HCT116 (cell line): ENCODE results near the gene TOMM40. TPM values are rescaled to one million over a fixed set of nuclear protein-coding genes. Genes with fewer than 3 reads are reported as not detected.

Experiments used
- ATAC-seq: fragments of 200-7000 bp; cut with Tn5 transposase; 2 replicates; pipeline ENCODE4 v1.9.1; 2020; ENCODE audit warnings: mild to moderate bottlenecking, moderate library complexity
- BruUV-seq: library from RNA; stranded (reverse); fragments of 400-500 nt; replicated peaks from 2 replicates; lab custom pipeline; 2021; lab: Mats Ljungman, UMichigan
- CTCF ChIA-PET: fragments of 300-600 bp; sonication (Branson Sonifier 250); formaldehyde crosslinking; loops from one replicate; lab custom pipeline; 2021; ENCODE audit warnings: antibody characterized with exemption; lab: Charles Lee
- POLR2A ChIA-PET: fragments of 300-600, 350-600 bp; sonication (Branson Sonifier 250); formaldehyde crosslinking; loops from one replicate; lab custom pipeline; 2021; ENCODE audit warnings: antibody characterized with exemption; lab: Charles Lee
- RAD21 ChIA-PET, 2 experiments: fragments of 300-600 bp; sonication (Branson Sonifier 250); formaldehyde crosslinking; loops; one replicate each; lab custom pipeline; 2023; ENCODE audit warnings: low total read pairs in 2 of 2; ENCODE audit not compliant: uncharacterized antibody in 2 of 2, unreplicated experiment in 2 of 2, low non-redundant PET in 1 of 2; lab: Charles Lee
- DNase-seq: peaks from one replicate; pipeline ENCODE4 v3.0.0-alpha.2; 2010; ENCODE audit warnings: low read depth, low spot score
- H2AFZ ChIP-seq: fragments of 200-600 bp; shearing (Covaris generic), sonication (generic); 2 replicates; pipeline ENCODE4 v1.6.1; 2017; ENCODE audit warnings: low read depth, mixed run types, mixed read lengths, antibody characterized with exemption, low read length; ENCODE audit not compliant: poor library complexity, severe bottlenecking
- H3K27ac ChIP-seq: 2 replicates; pipeline ENCODE4 v1.5.1; 2012; ENCODE audit warnings: low read depth, low read length
- H3K27me3 ChIP-seq: fragments of 200-600 bp; sonication (generic); 2 replicates; pipeline ENCODE4 v1.6.1; 2016; ENCODE audit warnings: mixed run types, low read length, mixed read lengths; ENCODE audit not compliant: insufficient read depth
- H3K36me3 ChIP-seq, 2 experiments: fragments of 200-500 bp in 1 of 2; fragments of 200-600 bp in 1 of 2; sonication (Bioruptor generic) in 1 of 2; sonication (generic) in 1 of 2; 2 replicates each; pipeline versions ENCODE4 v1.5.1 to v1.6.1; 2014 to 2016; ENCODE audit warnings: low read length in 2 of 2, inconsistent platforms in 1 of 2, mixed read lengths in 1 of 2, mixed run types in 1 of 2; ENCODE audit not compliant: insufficient read depth in 2 of 2, control insufficient read depth in 1 of 2
- H3K4me1 ChIP-seq, 2 experiments: fragments of 200-600 bp in 1 of 2; sonication (generic) in 1 of 2; 2 replicates each; pipeline versions ENCODE4 v1.5.1 to v1.6.1; 2012 to 2017; ENCODE audit warnings: low read length in 2 of 2, inconsistent platforms in 1 of 2, mild to moderate bottlenecking in 1 of 2, mixed read lengths in 1 of 2, mixed run types in 1 of 2, moderate library complexity in 1 of 2; ENCODE audit not compliant: insufficient read depth in 2 of 2, control insufficient read depth in 1 of 2
- H3K4me2 ChIP-seq: fragments of 200-600 bp; sonication (generic); 2 replicates; pipeline ENCODE4 v1.6.1; 2017; ENCODE audit warnings: mixed run types, low read length, mixed read lengths
- H3K4me3 ChIP-seq, 2 experiments: fragments of 200-600 bp in 1 of 2; sonication (generic) in 1 of 2; replicated peaks in 1 of 2; 2 replicates each; pipeline ENCODE4 v1.5.1; 2011 to 2016; ENCODE audit warnings: low read length in 2 of 2, control low read depth in 1 of 2, low read depth in 1 of 2, mild to moderate bottlenecking in 1 of 2, mixed read lengths in 1 of 2, mixed run types in 1 of 2
- H3K79me2 ChIP-seq: fragments of 200-600 bp; sonication (generic); 2 replicates; pipeline ENCODE4 v1.6.1; 2017; ENCODE audit warnings: mild to moderate bottlenecking, mixed run types, low read length, moderate library complexity, mixed read lengths; ENCODE audit not compliant: insufficient read depth
- H3K9ac ChIP-seq: fragments of 200-600 bp; sonication (generic); 2 replicates; pipeline ENCODE4 v1.6.1; 2016; ENCODE audit warnings: low read length, mixed read lengths
- H3K9me2 ChIP-seq: fragments of 200-600 bp; sonication (generic), shearing (Covaris generic); 2 replicates; pipeline ENCODE4 v1.6.1; 2017; ENCODE audit warnings: mixed run types, mild to moderate bottlenecking, moderate library complexity; ENCODE audit not compliant: insufficient read depth
- H3K9me3 ChIP-seq, 2 experiments: fragments of 200-500 bp in 1 of 2; fragments of 200-600 bp in 1 of 2; sonication (Bioruptor generic) in 1 of 2; sonication (generic) in 1 of 2; 2 replicates each; pipeline ENCODE4 v1.6.1; 2014 to 2017; ENCODE audit warnings: low read length in 2 of 2, mixed read lengths in 2 of 2, inconsistent platforms in 1 of 2, low read depth in 1 of 2, mild to moderate bottlenecking in 1 of 2, mixed run types in 1 of 2, moderate library complexity in 1 of 2; ENCODE audit not compliant: control insufficient read depth in 1 of 2, insufficient read depth in 1 of 2
- H4K20me1 ChIP-seq: fragments of 200-600 bp; sonication (generic), shearing (Covaris generic); 2 replicates; pipeline ENCODE4 v1.6.1; 2017; ENCODE audit warnings: mixed run types, mild to moderate bottlenecking, moderate library complexity; ENCODE audit not compliant: insufficient read depth
- CBX3 ChIP-seq: IDR thresholded peaks from 2 replicates; pipeline ENCODE4 v1.6.1; 2012; ENCODE audit warnings: low read depth
- RAD21 ChIP-seq: IDR thresholded peaks from 2 replicates; pipeline ENCODE4 v1.6.1; 2012; ENCODE audit warnings: low read depth, mild to moderate bottlenecking
- REST ChIP-seq: IDR thresholded peaks from 2 replicates; pipeline ENCODE4 v1.6.1; 2012; ENCODE audit warnings: low read depth
- SIN3A ChIP-seq: IDR thresholded peaks from 2 replicates; pipeline ENCODE4 v1.6.1; 2012; ENCODE audit warnings: low read depth
- TCF7L2 ChIP-seq: IDR thresholded peaks from 2 replicates; pipeline ENCODE4 v1.7.0; 2011; ENCODE audit warnings: borderline replicate concordance, inconsistent platforms; ENCODE audit not compliant: insufficient read depth, insufficient read length; ENCODE audit errors: extremely low read depth
- ZNF274 ChIP-seq: fragments of 200-500 bp; sonication (Bioruptor generic); IDR thresholded peaks from 2 replicates; pipeline ENCODE4 v1.6.1; 2014; ENCODE audit warnings: mild to moderate bottlenecking, low read depth, low read length, inconsistent platforms
- intact Hi-C: fragments of 100-400 bp; cut with micrococcal nuclease; formaldehyde crosslinking; loops from 2 replicates; pipeline ENCODE4 v1.10.0; 2022
- total RNA-seq: library from RNA; stranded (reverse); gene quantifications from one replicate; pipeline ENCODE4 v1.2.1, GENCODE V29; 2021; ENCODE audit not compliant: unreplicated experiment

TOMM40 gene
- total RNA-seq, 1 experiment from 2014 or later = 178 TPM

DNA sequence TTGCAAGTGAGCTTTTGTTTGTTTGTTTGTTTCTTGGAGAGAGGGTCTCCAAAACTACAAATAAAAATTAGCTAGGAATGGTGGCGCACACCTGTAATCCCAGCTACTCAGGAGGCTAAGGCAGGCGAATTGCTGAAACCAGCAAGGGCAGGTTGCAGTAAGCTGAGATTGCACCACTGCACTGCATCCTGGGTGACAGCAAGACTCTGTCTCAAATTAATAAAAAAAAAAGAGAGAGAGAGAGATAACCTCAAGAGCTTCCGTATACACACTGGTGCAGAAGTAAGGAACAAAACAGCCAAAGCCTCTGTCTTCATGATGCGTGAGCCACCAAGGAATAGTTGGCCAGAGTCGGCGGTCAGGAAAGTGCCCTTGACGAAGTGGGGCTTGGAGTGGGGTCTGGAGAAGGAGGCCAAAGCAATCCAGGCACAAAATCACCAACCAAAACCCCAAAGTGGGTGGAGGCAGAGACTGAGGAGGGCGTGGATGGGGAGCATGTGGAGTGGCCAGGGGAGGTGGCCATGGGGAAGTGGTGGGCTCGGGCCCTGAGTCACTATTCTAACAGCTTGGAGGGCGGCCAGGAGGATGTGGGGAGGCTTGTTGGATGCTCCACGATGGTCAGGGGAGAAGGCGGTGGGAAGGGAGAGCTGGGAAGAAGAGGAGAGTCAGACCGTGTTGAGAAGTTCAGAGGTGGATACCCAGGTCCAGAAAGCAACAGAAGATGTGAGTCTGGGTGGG lies 21.2 kb upstream of the TOMM40 start (continued):
- TF ChIP-seq REST (no peak), CBX3 (no peak), SIN3A (no peak), ZNF274 (no peak), TCF7L2 (no peak)

DNA sequence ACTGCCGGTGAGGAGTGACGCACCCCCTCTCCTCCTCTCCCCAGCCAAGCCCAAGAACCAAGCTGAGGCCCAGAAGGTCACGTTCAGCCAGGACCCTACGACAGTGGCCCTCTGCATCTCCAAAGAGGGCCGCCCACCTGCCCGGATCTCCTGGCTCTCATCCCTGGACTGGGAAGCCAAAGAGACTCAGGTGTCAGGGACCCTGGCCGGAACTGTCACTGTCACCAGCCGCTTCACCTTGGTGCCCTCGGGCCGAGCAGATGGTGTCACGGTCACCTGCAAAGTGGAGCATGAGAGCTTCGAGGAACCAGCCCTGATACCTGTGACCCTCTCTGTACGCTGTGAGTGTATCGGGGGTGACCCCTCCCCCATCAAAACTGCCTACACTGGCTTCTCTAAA lies 19.2 kb upstream of the TOMM40 start:
- Histone ChIP-seq H3K9ac (no peak overlapping the region), H3K4me1 (peaks cover 12 to 17% of the 10 kb centered on the region in 2 experiments), H3K4me3 (no peak overlapping the region), H2AFZ (no peak overlapping the region), H3K4me2 (no peak overlapping the region)
- intact Hi-C loops = no loop called here
- TF ChIP-seq RAD21 = no peak
- TF ChIP-seq, all 23 proteins: peak for 0
- Histone ChIP-seq H4K20me1 (no peaks in the 10 kb centered on the region), H3K36me3 (peaks cover 36 to 38% of the 10 kb centered on the region in 2 experiments), H3K27me3 (no peaks in the 10 kb centered on the region), H3K27ac (no peak overlapping the region), H3K9me3 (no peaks in the 10 kb centered on the region), H3K9me2 (no peaks in the 10 kb centered on the region), H3K79me2 (no peaks in the 10 kb centered on the region)
- BruUV-seq = no TSS peak
- ChIA-PET CTCF (no interaction called here), RAD21 (no interaction called here), POLR2A (no interaction called here)
- DNase-seq (no peak), ATAC-seq (no peak)
